AG04450 (cell line): ENCODE data around the gene TANGO6. TPM values are rescaled to one million over a fixed set of nuclear protein-coding genes. Genes with fewer than 3 reads are reported as not detected.

ENCODE experiments used
- CTCF ChIA-PET: fragments of 300-600, 350-600 bp; formaldehyde crosslinking; extraction: SDS; loops from one replicate; lab custom pipeline; 2022; ENCODE audit warnings: antibody characterized with exemption, inconsistent platforms; lab: Charles Lee
- POLR2A ChIA-PET: fragments of 350-600 bp; formaldehyde crosslinking; extraction: SDS; loops from one replicate; lab custom pipeline; 2021; ENCODE audit warnings: antibody characterized with exemption, inconsistent platforms; lab: Yijun Ruan, JAX
- DNase-seq: peaks from one replicate; pipeline ENCODE4 v3.0.0-alpha.2; 2011; ENCODE audit warnings: low read depth, low spot score
- H3K27ac ChIP-seq: one replicate; pipeline ENCODE4 v1.5.1; 2012; ENCODE audit warnings: low read depth, low read length, control low read depth
- H3K27me3 ChIP-seq: one replicate; pipeline ENCODE4 v1.6.0; 2012; ENCODE audit warnings: low read length; ENCODE audit not compliant: control insufficient read depth, insufficient read depth
- H3K4me3 ChIP-seq: 2 replicates; pipeline ENCODE4 v1.5.1; 2011; ENCODE audit warnings: mild to moderate bottlenecking, low read depth, low read length, control low read depth
- H3K9me3 ChIP-seq: 2 replicates; pipeline ENCODE4 v1.5.1; 2012; ENCODE audit warnings: low read length; ENCODE audit not compliant: control insufficient read depth, insufficient read depth
- CTCF ChIP-seq: IDR thresholded peaks from 2 replicates; pipeline ENCODE4 v1.5.1; 2011; ENCODE audit warnings: low read depth, low read length, control low read depth, inconsistent platforms
- polyA plus RNA-seq: library from polyadenylated mRNA; depleted of rRNA; stranded (reverse); fragments of >200 nt; gene quantifications from 2 replicates; pipeline ENCODE4 v1.2.3, GENCODE V29; 2011

TANGO6 gene
- polyA plus RNA-seq, 1 experiment: 11.6 TPM

GRCh38 chr16:68992521-68992920 lies 149.2 kb downstream of the TANGO6 start:
- H3K27ac ChIP-seq: peak overlapping the region; percentile 34
- no peak overlapping the region for H3K4me3 ChIP-seq
- POLR2A ChIA-PET: no interaction called here
- TF ChIP-seq CTCF: no peak
- no peaks in the 10 kb centered on the region for H3K9me3 ChIP-seq
- DNase-seq: peak; percentile 23
- CTCF ChIA-PET: no interaction called here
- H3K27me3 ChIP-seq: no peaks in the 10 kb centered on the region

GRCh38 chr16:68993456-68993855 lies 150.1 kb downstream of the TANGO6 start:
- no peaks in the 10 kb centered on the region for H3K9me3 ChIP-seq
- H3K4me3 ChIP-seq: no peak overlapping the region
- no peaks in the 10 kb centered on the region for H3K27me3 ChIP-seq
- TF ChIP-seq CTCF: no peak
- H3K27ac ChIP-seq: peak overlapping the region; percentile 48
- CTCF ChIA-PET: no interaction called here
- POLR2A ChIA-PET: no interaction called here
- no peak for DNase-seq

GRCh38 chr16:68993885-68994284 lies 150.6 kb downstream of the TANGO6 start:
- TF ChIP-seq CTCF: no peak
- Histone ChIP-seq H3K4me3 (no peak overlapping the region), H3K27ac (peak overlapping the region; percentile 71), H3K9me3 (no peaks in the 10 kb centered on the region), H3K27me3 (no peaks in the 10 kb centered on the region)
- DNase-seq: peak; percentile 85
- ChIA-PET POLR2A (no interaction called here), CTCF (interaction anchor here (1.7 kb wide), 1 partner anchor 130 kb away, joined by 4 read pairs; no protein-coding TSS in a partner anchor)

GRCh38 chr16:68994324-68994723 lies 151.0 kb downstream of the TANGO6 start:
- ChIA-PET CTCF (interaction anchor here (0.7 to 1.7 kb wide), 2 partner anchors 130 to 331 kb away, joined by 4 to 5 read pairs; no protein-coding TSS in a partner anchor), POLR2A (no interaction called here)
- Histone ChIP-seq H3K27me3 (no peaks in the 10 kb centered on the region), H3K4me3 (no peak overlapping the region), H3K9me3 (no peaks in the 10 kb centered on the region), H3K27ac (peak overlapping the region; percentile 71)
- TF ChIP-seq CTCF: no peak
- no peak for DNase-seq

GRCh38 chr16:68995011-68995504 lies 151.7 kb downstream of the TANGO6 start:
- CTCF ChIA-PET: interaction anchor here (0.7 to 1.7 kb wide), 2 partner anchors 129 to 330 kb away, joined by 4 to 5 read pairs; no protein-coding TSS in a partner anchor
- DNase-seq: no peak
- POLR2A ChIA-PET: no interaction called here
- Histone ChIP-seq H3K9me3 (no peaks in the 10 kb centered on the region), H3K27me3 (no peaks in the 10 kb centered on the region), H3K4me3 (no peak overlapping the region), H3K27ac (no peak overlapping the region)
- peak; percentile 46 for TF ChIP-seq CTCF
